ENCODE data around the gene CNTN1. TPM values are rescaled to one million over a fixed set of nuclear protein-coding genes. Genes with fewer than 3 reads are reported as not detected.

Gene CNTN1
- total and polyA plus RNA-seq, 3 donors from 2014 or later, result 12.0 to 24.1 (median 21.7) TPM

DNA sequence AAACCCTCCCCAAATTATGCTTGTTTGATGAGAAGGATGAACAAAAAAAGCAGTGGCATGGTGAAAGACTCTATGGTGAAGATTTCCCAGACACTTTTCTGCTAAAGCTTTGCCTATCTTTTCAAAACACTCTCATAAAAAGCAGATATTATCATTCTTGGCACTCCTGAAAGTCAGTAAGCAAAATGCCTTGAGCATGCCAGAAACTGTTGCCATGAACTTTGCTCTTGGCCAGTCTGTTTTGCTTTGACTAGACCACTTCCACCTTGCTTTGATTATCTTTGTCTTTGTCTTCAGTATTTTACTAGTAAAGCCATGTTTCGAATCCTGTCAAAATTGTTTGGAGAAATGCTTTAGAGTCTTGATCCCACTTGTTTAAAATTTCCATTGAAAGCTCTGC is 110.4 kb downstream of the CNTN1 start:
- H3K4me1 ChIP-seq, result no peaks in the 10 kb centered on the region
- DNase-seq, result no peak
- no peaks in the 10 kb centered on the region for H3K9me3 ChIP-seq
- no peaks in the 10 kb centered on the region for H3K36me3 ChIP-seq (ENCODE audit: low read depth, missing control alignments)
- intact Hi-C loops (cut with DNase I; ENCODE audit: low total_unique reads), result no loop called here
- 57 to 68% methylated on average over 1 of the region's 1 CpG for WGBS, 2 donors
- no peak overlapping the region for H3K4me3 ChIP-seq
- no peaks in the 10 kb centered on the region for H3K27me3 ChIP-seq
- H3K27ac ChIP-seq, result no peak overlapping the region
- TF ChIP-seq, protein P1, sequence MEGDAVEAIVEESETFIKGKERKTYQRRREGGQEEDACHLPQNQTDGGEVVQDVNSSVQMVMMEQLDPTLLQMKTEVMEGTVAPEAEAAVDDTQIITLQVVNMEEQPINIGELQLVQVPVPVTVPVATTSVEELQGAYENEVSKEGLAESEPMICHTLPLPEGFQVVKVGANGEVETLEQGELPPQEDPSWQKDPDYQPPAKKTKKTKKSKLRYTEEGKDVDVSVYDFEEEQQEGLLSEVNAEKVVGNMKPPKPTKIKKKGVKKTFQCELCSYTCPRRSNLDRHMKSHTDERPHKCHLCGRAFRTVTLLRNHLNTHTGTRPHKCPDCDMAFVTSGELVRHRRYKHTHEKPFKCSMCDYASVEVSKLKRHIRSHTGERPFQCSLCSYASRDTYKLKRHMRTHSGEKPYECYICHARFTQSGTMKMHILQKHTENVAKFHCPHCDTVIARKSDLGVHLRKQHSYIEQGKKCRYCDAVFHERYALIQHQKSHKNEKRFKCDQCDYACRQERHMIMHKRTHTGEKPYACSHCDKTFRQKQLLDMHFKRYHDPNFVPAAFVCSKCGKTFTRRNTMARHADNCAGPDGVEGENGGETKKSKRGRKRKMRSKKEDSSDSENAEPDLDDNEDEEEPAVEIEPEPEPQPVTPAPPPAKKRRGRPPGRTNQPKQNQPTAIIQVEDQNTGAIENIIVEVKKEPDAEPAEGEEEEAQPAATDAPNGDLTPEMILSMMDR (IDR thresholded peaks at IDR 0.05), result no peak
- no peak for TF ChIP-seq POLR2A (IDR thresholded peaks at IDR 0.05)

DNA sequence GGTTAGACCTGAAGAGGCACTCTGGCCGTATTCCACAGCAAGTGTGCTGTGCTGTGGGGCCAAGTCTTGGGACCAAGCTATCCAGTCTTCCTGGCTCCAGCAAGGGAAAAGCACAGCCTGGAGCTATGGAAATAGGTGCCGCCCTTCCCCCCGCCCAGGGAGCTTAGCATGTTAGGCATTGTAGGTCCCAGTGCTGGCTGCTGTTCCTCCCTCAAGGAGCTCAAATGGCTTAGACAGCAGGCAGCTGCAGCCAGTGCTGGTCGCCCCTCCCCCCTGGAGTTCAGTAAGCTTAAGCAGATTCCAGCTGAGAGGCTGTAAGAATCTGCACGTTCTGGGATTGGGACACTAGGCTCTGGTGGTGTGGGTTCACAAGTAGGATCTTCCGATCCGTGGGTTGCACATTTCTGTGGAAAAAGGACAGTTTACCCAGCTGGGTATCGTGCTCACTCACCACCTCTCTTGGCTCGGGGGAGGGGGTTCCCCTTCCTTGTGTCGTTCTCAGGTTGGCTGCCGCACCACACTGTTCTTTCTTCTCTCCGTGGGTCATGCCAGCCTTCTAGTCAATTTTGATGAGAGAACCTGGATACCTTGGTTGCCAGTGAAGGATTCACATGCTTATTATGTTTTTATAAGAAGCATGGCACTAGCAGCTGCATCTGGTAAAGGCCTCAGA is 127.3 kb downstream of the CNTN1 start:
- TF ChIP-seq POLR2A (IDR thresholded peaks at IDR 0.05), result no peak
- TF ChIP-seq, protein P1 (IDR thresholded peaks at IDR 0.05), result no peak
- DNase-seq, result peak; percentile 79

DNA sequence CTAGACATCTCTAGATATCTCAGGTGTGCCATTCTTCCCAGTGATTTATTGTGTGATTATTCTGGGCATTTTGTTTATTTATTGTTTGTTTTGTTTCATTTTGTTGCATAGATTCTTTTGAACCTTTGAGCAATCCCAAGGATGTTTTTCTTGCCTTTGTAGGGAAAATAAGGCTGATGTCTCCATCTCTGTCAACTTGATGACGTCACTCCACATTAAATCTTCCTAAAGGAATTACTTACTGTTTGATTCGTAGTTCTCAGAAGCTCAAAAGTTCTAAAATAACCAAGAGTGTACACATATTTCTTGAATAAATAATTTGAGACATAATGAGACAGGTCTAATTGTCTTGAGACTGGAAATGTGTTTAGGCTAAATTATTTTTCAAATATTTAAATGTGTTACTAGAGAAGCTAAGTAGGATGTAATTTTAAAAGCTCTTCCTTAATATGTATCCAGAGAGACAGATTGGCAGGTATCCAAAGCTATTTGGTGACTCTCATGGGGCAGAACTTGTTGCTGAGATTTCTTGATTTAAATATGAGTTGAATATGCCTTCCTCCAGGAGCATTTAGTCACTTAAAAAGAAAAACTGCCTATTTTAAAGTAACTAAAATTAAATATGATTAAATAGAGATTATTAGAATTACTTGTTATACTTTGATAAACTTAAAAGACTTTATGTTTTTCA is 128.7 kb downstream of the CNTN1 start:
- Histone ChIP-seq H3K9me3 (no peaks in the 10 kb centered on the region), H3K27me3 (no peaks in the 10 kb centered on the region), H3K36me3 (ENCODE audit: low read depth, missing control alignments) (no peaks in the 10 kb centered on the region), H3K4me3 (no peak overlapping the region), H3K27ac (no peak overlapping the region), H3K4me1 (no peaks in the 10 kb centered on the region)
- intact Hi-C loops (cut with DNase I; ENCODE audit: low total_unique reads), result no loop called here
- DNase-seq, result no peak
- 57 to 74% methylated on average over 2 of the region's 2 CpGs for WGBS, 2 donors
- TF ChIP-seq, protein P1 (IDR thresholded peaks at IDR 0.05), result no peak
- no peak for TF ChIP-seq POLR2A (IDR thresholded peaks at IDR 0.05)

More for the DNA sequence above, 127.3 kb downstream of the CNTN1 start:
- Histone ChIP-seq H3K4me1 (no peaks in the 10 kb centered on the region), H3K27ac (no peak overlapping the region), H3K27me3 (no peaks in the 10 kb centered on the region), H3K9me3 (no peaks in the 10 kb centered on the region), H3K36me3 (ENCODE audit: low read depth, missing control alignments) (no peaks in the 10 kb centered on the region), H3K4me3 (no peak overlapping the region)
- intact Hi-C loops (cut with DNase I; ENCODE audit: low total_unique reads), result no loop called here
- WGBS, 2 donors, result 34 to 36% methylated on average over 10 to 12 of the region's 12 CpGs

DNA sequence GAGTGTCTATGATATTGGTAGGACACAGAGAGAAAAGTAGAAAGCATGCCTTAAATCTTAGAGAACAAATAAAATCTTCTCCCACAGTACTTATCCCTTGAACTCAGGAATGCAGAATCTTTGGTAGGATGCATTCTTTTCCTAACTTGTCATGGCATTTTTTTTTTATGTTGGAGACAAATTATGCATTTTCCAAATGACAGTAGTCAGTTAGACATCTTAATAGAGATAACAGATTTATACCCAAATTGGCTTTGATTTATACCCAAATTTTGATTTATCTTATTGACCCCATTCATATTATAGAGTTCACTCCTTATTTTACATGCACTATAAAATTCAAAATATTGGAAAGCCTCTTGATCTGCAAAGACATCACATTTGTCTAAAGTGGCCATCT is 132.9 kb downstream of the CNTN1 start:
- no peak overlapping the region for H3K27ac ChIP-seq
- intact Hi-C loops (cut with DNase I; ENCODE audit: low total_unique reads), result no loop called here
- no peak for DNase-seq
- H3K4me1 ChIP-seq, result peaks cover 4% of the 10 kb centered on the region
- no peaks in the 10 kb centered on the region for H3K36me3 ChIP-seq (ENCODE audit: low read depth, missing control alignments)
- H3K9me3 ChIP-seq, result no peaks in the 10 kb centered on the region
- no peak overlapping the region for H3K4me3 ChIP-seq
- H3K27me3 ChIP-seq, result no peaks in the 10 kb centered on the region
- TF ChIP-seq POLR2A (IDR thresholded peaks at IDR 0.05), result no peak
- TF ChIP-seq, protein P1 (IDR thresholded peaks at IDR 0.05), result no peak

Data from testis (tissue), 3 donors.